ENCODE results near the gene HOXB9. TPM values are rescaled to one million over a fixed set of nuclear protein-coding genes. Genes with fewer than 3 reads are reported as not detected.

The HOXB9 gene
- total RNA-seq, result 1 to 10 TPM; 5.1 to 5.5 TPM

DNA sequence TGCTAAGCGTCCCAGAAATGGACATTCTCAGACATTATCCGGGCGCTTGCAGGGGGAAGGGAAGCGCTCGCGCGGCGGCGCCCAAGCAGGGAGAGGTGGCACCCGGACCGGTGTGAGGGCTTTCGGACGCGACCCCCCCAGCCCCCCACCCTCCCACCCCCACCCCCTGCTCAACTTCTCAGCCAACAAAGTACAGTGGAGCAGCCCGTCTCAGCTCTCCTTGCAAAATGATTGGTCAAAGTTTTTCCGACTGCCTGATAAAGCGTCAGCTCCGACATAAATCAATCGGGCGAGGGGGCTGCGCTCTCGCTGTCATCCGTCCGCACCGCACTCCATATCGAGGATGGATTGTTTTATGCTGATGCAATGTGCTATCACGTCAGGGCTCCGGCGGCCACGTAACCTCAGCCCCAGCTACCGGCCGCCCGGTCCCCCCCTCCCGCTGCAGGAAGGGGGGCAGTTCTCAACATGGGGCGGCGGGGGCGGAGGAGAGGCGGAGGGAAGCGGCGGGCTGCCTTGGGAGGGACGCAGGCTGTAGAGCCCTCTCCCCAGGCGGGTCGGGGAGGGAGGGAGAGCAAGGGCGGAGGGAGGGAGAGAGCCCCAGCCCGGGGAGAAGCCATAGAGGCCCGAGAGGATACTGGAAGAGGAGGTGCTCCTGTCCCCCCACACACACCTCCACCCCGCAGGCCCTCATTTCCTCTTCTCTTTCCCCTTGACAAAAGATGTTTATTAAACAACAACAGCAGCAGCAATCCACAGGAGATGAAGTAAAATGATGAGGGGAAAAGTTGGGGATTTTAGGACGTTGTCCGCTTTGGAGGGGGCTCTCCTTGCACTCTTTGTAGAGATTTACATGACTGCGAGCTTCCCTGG lies at the start of gene HOXB9:
Gene HOXB9, minus strand, starts transcription at position 114 of the 873 bp plus-strand sequence. Its CDS starts 89 bp downstream, at position 25.
- POLR2A ChIA-PET, result interaction anchor here (0.5 to 2.2 kb wide), 3 partner anchors 13 to 188 kb away, joined by 4 to 7 read pairs (median 4); no protein-coding TSS in a partner anchor
- CTCF ChIA-PET, result interaction anchor here (0.9 to 4.1 kb wide), 10 partner anchors 10 to 49 kb away, joined by 3 to 25 read pairs (median 3); partner anchors contain the start of genes HOXB5 and HOXB8

DNA sequence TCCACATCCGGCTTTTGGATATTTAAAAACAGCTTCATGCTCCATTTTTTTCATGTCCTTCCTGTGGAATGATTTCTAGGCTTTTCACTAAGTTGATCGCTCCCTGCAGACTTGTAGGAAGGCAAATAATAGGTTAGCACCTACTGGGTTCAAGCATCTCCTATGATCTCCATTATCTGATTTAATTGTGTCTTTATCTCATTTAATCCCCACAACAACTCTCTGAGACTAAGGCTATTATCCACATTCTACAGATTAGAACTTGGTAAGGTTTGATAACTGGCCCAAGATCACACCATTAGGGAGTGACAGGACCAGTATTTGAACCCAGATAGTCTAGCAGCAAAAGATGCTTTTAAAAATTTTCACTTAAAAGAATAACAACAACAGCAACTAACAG lies 46.2 kb upstream of the HOXB9 start:
- POLR2A ChIA-PET, result interaction anchor here (0.6 kb wide), 1 partner anchor 198 kb away, joined by 3 read pairs; no protein-coding TSS in a partner anchor
- CTCF ChIA-PET, result interaction anchor here (0.6 to 2.5 kb wide), 11 partner anchors 10 to 653 kb away, joined by 3 to 9 read pairs (median 3); partner anchors contain the start of gene HOXB9

GRCh38 chr17:48671697-48672171 lies 45.6 kb upstream of the HOXB9 start:
- CTCF ChIA-PET, result interaction anchor here (0.6 to 2.5 kb wide), 11 partner anchors 9 to 652 kb away, joined by 3 to 9 read pairs (median 3); partner anchors contain the start of gene HOXB9
- POLR2A ChIA-PET, result interaction anchor here (0.6 kb wide), 1 partner anchor 197 kb away, joined by 3 read pairs; no protein-coding TSS in a partner anchor

GRCh38 chr17:48663134-48663924 lies 37.2 kb upstream of the HOXB9 start:
- CTCF ChIA-PET, result interaction anchor here (0.9 kb wide), 1 partner anchor 8 kb away, joined by 3 read pairs; no protein-coding TSS in a partner anchor
- POLR2A ChIA-PET, result no interaction called here

- ChIA-PET POLR2A (no interaction called here), CTCF (no interaction called here)
Measured at GRCh38 chr17:48655913-48656312, 29.8 kb upstream of the HOXB9 start.

DNA sequence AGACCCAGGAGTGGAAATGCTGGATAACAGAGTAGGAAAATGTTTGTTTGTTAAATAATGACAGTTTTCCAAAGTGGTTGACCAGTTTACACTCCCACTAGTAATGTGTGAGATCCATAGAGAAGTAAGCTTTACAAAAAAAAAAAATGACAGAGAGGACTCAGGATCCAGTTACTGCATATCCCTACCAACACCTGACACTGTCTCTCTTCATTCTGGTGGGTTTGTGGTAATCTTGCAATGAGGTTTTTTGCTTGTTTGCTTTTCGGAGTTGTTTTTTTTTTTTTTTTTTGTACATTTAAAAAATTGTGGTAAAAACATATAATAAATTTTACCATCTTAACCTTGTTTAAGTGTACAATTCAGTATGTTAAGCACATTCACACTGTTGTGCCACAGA lies 23.6 kb upstream of the HOXB9 start:
- POLR2A ChIA-PET, result no interaction called here
- CTCF ChIA-PET, result interaction anchor here (0.6 to 1.1 kb wide), 4 partner anchors 29 to 958 kb away, joined by 3 read pairs; no protein-coding TSS in a partner anchor

- ChIA-PET POLR2A (no interaction called here), CTCF (interaction anchor here (2.3 kb wide), 1 partner anchor 12 kb away, joined by 8 read pairs; no protein-coding TSS in a partner anchor)
Measured at GRCh38 chr17:48647963-48648245, 21.7 kb upstream of the HOXB9 start.

- POLR2A ChIA-PET, result interaction anchor here (0.6 kb wide), 1 partner anchor 764 kb away, joined by 3 read pairs; no protein-coding TSS in a partner anchor
- CTCF ChIA-PET, result interaction anchor here (2.3 kb wide), 1 partner anchor 11 kb away, joined by 8 read pairs; no protein-coding TSS in a partner anchor
Measured at GRCh38 chr17:48647103-48647962, 21.2 kb upstream of the HOXB9 start.

DNA sequence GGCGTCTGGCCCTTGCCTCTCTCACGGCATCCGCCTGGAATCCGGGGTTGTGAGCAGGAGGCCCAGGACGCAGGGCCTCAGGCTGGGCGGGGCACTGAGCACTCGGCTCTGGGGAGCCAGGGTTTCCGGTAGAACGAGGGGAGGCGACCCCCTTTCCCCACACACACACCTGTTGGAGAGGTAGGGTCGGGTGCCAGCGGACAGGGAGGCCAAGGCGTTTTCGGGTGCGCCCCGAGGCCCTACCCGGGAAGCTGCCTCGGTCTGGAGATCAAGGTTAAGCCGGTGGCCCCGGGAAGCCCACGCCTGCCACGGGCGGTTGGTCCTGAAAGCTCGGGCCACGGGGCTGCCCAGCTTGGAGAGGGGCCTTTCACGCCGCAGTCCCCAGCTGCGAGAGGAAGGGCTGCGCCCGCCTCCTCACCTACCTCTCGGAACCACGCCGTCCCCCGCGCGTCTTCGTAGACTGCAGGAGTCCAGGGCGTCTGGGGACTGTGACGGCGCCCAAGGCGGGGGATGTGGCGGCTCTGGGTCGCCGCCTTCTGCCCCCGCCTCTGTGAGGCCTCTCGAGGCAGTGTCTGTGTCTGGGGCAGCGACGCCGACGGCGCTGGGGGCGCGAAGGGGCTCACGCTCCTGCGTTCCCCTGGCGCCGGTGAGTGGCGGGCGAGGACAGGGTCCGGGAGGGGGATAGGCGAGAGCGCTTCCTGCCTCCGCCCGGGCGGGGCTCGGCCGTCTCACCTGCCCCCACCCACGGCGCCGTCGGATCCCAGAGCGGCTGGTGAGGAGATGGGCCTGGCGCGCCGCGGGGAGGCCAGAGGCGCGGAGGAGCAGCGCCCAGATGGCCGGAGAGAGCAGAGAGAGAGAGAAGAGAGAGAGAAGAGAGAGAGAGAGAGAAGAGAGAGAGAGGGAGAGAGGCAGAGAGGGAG lies 20.3 kb upstream of the HOXB9 start:
- ChIA-PET CTCF (interaction anchor here (0.6 to 2.3 kb wide), 2 partner anchors 11 to 569 kb away, joined by 3 to 8 read pairs; no protein-coding TSS in a partner anchor), POLR2A (no interaction called here)

DNA sequence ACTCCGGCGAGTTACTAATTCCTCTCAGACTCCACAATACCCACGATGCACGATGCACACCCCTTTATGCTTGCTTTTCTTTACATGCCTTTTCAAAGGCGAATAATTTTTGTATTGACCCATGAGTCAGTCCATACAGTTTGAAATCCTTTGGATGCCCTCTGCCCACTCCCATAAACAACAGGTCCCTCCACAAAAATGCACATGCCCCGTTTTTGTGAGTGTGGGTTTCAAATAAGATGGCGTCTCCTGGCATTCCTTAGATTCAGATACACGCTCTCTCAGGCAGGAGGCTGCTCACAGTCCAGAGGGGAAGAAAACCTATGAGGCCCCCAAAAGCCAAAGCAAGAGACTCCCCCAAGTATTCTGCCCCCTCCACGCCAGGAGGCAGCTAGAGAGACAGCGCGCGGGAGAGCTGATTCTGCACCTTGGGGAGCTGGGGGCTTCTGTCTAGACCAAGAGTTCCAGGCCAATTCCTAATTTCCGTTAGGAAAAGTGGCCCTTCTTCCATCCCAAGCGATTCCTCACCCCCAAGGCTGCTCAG lies 19.6 kb upstream of the HOXB9 start:
- CTCF ChIA-PET, result interaction anchor here (0.6 to 2.3 kb wide), 3 partner anchors 10 to 569 kb away, joined by 3 to 8 read pairs (median 3); no protein-coding TSS in a partner anchor
- POLR2A ChIA-PET, result no interaction called here

- POLR2A ChIA-PET, result no interaction called here
- CTCF ChIA-PET, result interaction anchor here (1.6 kb wide), 1 partner anchor 80 kb away, joined by 3 read pairs; no protein-coding TSS in a partner anchor
Measured at GRCh38 chr17:48644910-48645557, 18.9 kb upstream of the HOXB9 start.

GRCh38 chr17:48644159-48644558 lies 18.0 kb upstream of the HOXB9 start:
- ChIA-PET POLR2A (no interaction called here), CTCF (interaction anchor here (0.9 to 1.6 kb wide), 2 partner anchors 25 to 80 kb away, joined by 3 read pairs; no protein-coding TSS in a partner anchor)

DNA sequence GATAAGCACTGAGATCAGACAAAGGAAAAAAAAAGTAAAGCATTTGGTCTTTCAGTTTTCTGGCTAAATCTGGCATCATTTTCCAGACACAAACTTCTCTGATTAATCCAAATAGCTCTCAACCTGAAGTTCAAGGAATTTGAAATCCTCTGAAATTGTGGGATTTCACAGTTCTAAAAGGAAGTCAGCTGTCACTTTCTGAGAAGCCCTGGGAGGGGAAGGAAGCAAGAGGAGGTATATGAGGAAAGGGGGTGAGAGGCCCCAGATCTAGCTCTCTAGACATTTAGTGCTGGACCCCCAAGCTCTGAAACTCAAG lies 17.5 kb upstream of the HOXB9 start:
- CTCF ChIA-PET, result interaction anchor here (0.9 kb wide), 1 partner anchor 25 kb away, joined by 3 read pairs; no protein-coding TSS in a partner anchor
- POLR2A ChIA-PET, result no interaction called here

GRCh38 chr17:48642843-48643696 lies 16.9 kb upstream of the HOXB9 start:
- ChIA-PET POLR2A (no interaction called here), CTCF (no interaction called here)

- POLR2A ChIA-PET, result no interaction called here
- CTCF ChIA-PET, result no interaction called here
Measured at GRCh38 chr17:48642059-48642842, 16.1 kb upstream of the HOXB9 start.
